Measurements from ENCODE around the gene EFCAB6. TPM values are rescaled to one million over a fixed set of nuclear protein-coding genes. Genes with fewer than 3 reads are reported as not detected.

EFCAB6 gene
- total and polyA plus RNA-seq, 2 donors (not counting 3 experiments of a cell fraction or from before 2014, with no cell fraction given): 0.07 to 0.31 TPM

DNA sequence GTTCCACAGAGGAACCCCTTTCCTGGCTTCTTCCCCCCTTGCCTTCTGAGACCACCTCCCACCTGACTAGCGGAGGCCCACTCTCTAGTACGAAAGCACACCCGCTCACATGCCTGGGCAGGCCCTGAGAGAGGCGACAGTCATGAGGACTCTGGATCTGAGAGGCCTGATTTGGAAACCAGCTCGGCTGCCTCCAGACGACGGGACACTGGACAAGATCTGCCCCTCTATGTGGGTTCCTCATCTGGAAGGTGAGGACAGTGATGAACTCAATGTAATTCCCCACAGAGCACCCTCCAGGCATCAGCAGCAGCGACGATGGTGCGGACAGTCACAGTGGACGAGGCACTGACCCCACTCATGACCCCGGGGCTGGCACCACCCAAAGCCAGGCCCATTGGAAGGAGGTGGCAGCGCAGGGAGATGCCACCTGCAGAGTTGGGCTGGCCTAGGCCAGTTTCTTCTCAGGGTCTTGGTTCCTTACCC lies 42.7 kb upstream of the EFCAB6 start:
- Histone ChIP-seq H3K9ac (replicated peaks; ENCODE audit: extremely low read depth, insufficient read depth, low read length) (no peak overlapping the region), H3K36me3 (ENCODE audit: control insufficient read depth in 2 of 2, extremely low read depth in 1 of 2, insufficient read depth in 2 of 2, low read length in 2 of 2) (no peaks in the 10 kb centered on the region), H3K27ac (ENCODE audit: insufficient read depth, low read depth, low read length) (no peak overlapping the region), H3K27me3 (ENCODE audit: control insufficient read depth in 2 of 2, insufficient read depth in 2 of 2, low read length in 2 of 2) (no peaks in the 10 kb centered on the region), H3K4me1 (ENCODE audit: control insufficient read depth, extremely low read depth, insufficient read depth, low read length) (peaks cover 5% of the 10 kb centered on the region), H2AFZ (ENCODE audit: low read depth, low read length) (no peak overlapping the region), H3K4me3 (replicated peaks in 1 of 3; ENCODE audit: insufficient read depth in 1 of 3, low read depth in 1 of 3, low read length in 3 of 3) (no peak overlapping the region), H3K4me2 (ENCODE audit: insufficient read depth, low read length) (no peak overlapping the region), H3K79me2 (ENCODE audit: control insufficient read depth, insufficient read depth, low read length) (no peaks in the 10 kb centered on the region), H3K9me3 (replicated peaks; ENCODE audit: control insufficient read depth, insufficient read depth, low read length) (no peaks in the 10 kb centered on the region), H3K9me1 (replicated peaks; ENCODE audit: control insufficient read depth, extremely low read depth, insufficient read depth, low read length) (no peaks in the 10 kb centered on the region), H4K20me1 (replicated peaks; ENCODE audit: control insufficient read depth, extremely low read depth, insufficient read depth, low read length) (no peaks in the 10 kb centered on the region)
- TF ChIP-seq FOS (IDR thresholded peaks at IDR 0.05; ENCODE audit: borderline replicate concordance, insufficient read depth, low read length) (no peak), POLR2A (IDR thresholded peaks at IDR 0.05; ENCODE audit: low read depth, low read length) (no peak), JUN (IDR thresholded peaks at IDR 0.05; ENCODE audit: borderline replicate concordance, insufficient read depth, insufficient read length, low read depth) (no peak), GATA2 (IDR thresholded peaks at IDR 0.05; ENCODE audit: insufficient read depth, insufficient read length, low read depth, low read length) (no peak), EZH2 (IDR thresholded peaks at IDR 0.05; ENCODE audit: borderline replicate concordance, low read depth, low read length, severe bottlenecking) (no peak)
- TF ChIP-seq, protein P1, sequence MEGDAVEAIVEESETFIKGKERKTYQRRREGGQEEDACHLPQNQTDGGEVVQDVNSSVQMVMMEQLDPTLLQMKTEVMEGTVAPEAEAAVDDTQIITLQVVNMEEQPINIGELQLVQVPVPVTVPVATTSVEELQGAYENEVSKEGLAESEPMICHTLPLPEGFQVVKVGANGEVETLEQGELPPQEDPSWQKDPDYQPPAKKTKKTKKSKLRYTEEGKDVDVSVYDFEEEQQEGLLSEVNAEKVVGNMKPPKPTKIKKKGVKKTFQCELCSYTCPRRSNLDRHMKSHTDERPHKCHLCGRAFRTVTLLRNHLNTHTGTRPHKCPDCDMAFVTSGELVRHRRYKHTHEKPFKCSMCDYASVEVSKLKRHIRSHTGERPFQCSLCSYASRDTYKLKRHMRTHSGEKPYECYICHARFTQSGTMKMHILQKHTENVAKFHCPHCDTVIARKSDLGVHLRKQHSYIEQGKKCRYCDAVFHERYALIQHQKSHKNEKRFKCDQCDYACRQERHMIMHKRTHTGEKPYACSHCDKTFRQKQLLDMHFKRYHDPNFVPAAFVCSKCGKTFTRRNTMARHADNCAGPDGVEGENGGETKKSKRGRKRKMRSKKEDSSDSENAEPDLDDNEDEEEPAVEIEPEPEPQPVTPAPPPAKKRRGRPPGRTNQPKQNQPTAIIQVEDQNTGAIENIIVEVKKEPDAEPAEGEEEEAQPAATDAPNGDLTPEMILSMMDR (IDR thresholded peaks at IDR 0.05; ENCODE audit: extremely low read depth in 1 of 2, insufficient read depth in 1 of 2, low read depth in 1 of 2, low read length in 2 of 2): no peak
- TF ChIP-seq, protein P2, sequence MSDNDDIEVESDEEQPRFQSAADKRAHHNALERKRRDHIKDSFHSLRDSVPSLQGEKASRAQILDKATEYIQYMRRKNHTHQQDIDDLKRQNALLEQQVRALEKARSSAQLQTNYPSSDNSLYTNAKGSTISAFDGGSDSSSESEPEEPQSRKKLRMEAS (IDR thresholded peaks at IDR 0.05; ENCODE audit: insufficient read depth, insufficient read length): no peak
- intact Hi-C loops (cut with micrococcal nuclease) (no loop called here), dilution Hi-C loops (cut with MboI; ENCODE audit: extremely low pct_ligation_motif_present, low sequenced_read_pairs) (no loop called here)
- DNase-seq (ENCODE audit: low read depth, low spot score): no peak
- no peak for FAIRE-seq
- POLR2A ChIA-PET: no interaction called here
- BruUV-seq (replicated peaks): no TSS peak
- CTCF ChIA-PET: no interaction called here

Data from endothelial cell of umbilical vein (primary cell).